ENCODE data around the gene HMGB4. TPM values are rescaled to one million over a fixed set of nuclear protein-coding genes. Genes with fewer than 3 reads are reported as not detected.
A peak's percentile ranks its signal among the peaks of the same experiment; 100 is the strongest.

HMGB4 gene
- total and polyA plus RNA-seq, 9 of the 15 experiments (the other 6 are each of a cell fraction or from before 2014, with no cell fraction given): not detected

DNA sequence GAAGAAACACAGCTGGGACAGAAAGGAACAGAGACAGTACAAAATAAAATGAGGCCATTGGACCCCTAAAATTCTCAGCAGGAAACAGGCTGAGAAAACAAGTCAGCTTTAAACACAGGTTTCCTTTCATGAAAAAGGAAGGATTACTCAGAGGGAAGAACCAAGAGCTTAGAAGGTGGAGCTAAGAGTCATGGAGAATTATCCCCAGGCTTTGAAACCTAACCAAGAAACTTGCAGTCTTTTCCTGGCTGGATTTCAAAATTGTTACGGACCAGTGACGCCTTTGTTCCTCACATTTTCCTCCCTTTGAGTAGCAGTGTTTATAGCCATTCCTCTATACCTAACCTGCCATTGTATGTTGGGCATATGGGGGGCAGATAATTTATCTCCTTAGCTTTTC lies 8.8 kb downstream of the HMGB4 start:
- FAIRE-seq: no peak

DNA sequence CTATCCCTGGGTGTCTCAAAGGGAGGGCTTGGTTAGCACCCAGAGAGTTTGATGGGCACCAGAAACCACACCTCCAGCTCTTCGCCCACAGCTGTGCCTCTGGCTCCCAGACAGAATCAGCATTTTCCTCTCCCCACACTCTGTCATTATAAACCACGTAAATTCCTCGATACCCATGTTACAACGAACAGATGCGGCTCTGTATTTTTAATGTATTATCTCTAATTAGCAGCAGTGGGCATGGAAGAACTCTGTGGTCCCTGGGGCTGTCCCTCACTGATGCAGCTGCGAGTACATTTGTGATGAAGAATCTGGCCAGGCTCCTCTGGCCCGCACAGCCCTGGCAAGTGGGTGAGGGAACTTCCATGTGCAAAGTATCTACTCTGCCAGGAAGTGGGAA lies 10.8 kb downstream of the HMGB4 start:
- WGBS (ENCODE audit: insufficient coverage, low coverage, missing lambda C conversion rate): 1% methylated on average over 7 of the region's 7 CpGs
- TF ChIP-seq KDM5B (IDR thresholded peaks at IDR 0.05; ENCODE audit: insufficient replicate concordance, low read depth, low read length) (no peak), TGIF2 (CRISPR knock-in tag; IDR thresholded peaks at IDR 0.05) (no peak), CBX8 (IDR thresholded peaks at IDR 0.05; ENCODE audit: borderline replicate concordance, extremely low read depth, low read depth, low read length, poor library complexity, severe bottlenecking) (no peak), CEBPB (tag; IDR thresholded peaks at IDR 0.05) (no peak), CBX1 (IDR thresholded peaks at IDR 0.05; ENCODE audit: low read depth) (no peak), IFI16 (CRISPR knock-in tag; IDR thresholded peaks at IDR 0.05) (no peak), ZNF764 (CRISPR knock-in tag; IDR thresholded peaks at IDR 0.05; ENCODE audit: low read depth) (no peak), CREM (IDR thresholded peaks at IDR 0.05; ENCODE audit: low read depth) (no peak), STAT5A (IDR thresholded peaks at IDR 0.05; ENCODE audit: borderline replicate concordance, low read length) (no peak), MTA2 (IDR thresholded peaks at IDR 0.05; ENCODE audit: low read depth) (no peak), FOSL1 (tag; conservative IDR thresholded peaks at IDR 0.05) (no peak), ARHGAP35 (IDR thresholded peaks at IDR 0.05; ENCODE audit: partially characterized antibody) (no peak), NCOA4 (IDR thresholded peaks at IDR 0.05; ENCODE audit: partially characterized antibody) (no peak)
- TF ChIP-seq, protein P1, sequence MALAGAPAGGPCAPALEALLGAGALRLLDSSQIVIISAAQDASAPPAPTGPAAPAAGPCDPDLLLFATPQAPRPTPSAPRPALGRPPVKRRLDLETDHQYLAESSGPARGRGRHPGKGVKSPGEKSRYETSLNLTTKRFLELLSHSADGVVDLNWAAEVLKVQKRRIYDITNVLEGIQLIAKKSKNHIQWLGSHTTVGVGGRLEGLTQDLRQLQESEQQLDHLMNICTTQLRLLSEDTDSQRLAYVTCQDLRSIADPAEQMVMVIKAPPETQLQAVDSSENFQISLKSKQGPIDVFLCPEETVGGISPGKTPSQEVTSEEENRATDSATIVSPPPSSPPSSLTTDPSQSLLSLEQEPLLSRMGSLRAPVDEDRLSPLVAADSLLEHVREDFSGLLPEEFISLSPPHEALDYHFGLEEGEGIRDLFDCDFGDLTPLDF (CRISPR knock-in tag; IDR thresholded peaks at IDR 0.05): no peak
- TF ChIP-seq, protein P2, sequence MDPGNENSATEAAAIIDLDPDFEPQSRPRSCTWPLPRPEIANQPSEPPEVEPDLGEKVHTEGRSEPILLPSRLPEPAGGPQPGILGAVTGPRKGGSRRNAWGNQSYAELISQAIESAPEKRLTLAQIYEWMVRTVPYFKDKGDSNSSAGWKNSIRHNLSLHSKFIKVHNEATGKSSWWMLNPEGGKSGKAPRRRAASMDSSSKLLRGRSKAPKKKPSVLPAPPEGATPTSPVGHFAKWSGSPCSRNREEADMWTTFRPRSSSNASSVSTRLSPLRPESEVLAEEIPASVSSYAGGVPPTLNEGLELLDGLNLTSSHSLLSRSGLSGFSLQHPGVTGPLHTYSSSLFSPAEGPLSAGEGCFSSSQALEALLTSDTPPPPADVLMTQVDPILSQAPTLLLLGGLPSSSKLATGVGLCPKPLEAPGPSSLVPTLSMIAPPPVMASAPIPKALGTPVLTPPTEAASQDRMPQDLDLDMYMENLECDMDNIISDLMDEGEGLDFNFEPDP (CRISPR knock-in tag; IDR thresholded peaks at IDR 0.05): no peak

More for the DNA sequence above, 8.8 kb downstream of the HMGB4 start:
- ChIA-PET POLR2A (no interaction called here), CTCF (ENCODE audit: low intra/inter-chr PET ratio) (no interaction called here)
- Histone ChIP-seq H3K9ac (ENCODE audit: insufficient read depth in 1 of 2, low read depth in 2 of 2, low read length in 2 of 2) (no peak overlapping the region), H3K27ac (ENCODE audit: extremely low read depth, low read depth, low read length) (no peak overlapping the region), H3K4me3 (no peak overlapping the region), H3K9me1 (ENCODE audit: control insufficient read depth, insufficient read depth, low read length) (no peaks in the 10 kb centered on the region), H3K4me2 (ENCODE audit: insufficient read depth, low read length) (no peak overlapping the region), H3K9me3 (replicated peaks; ENCODE audit: control insufficient read depth, insufficient read depth, low read depth, low read length) (no peaks in the 10 kb centered on the region; the same call in 1 of the 2 replicates), H2AFZ (ENCODE audit: low read depth, low read length) (no peak overlapping the region), H4K20me1 (replicated peaks; ENCODE audit: control insufficient read depth, insufficient read depth, low read length) (no peaks in the 10 kb centered on the region), H3K79me2 (ENCODE audit: control insufficient read depth, insufficient read depth, low read length) (no peaks in the 10 kb centered on the region), H3K36me3 (ENCODE audit: control insufficient read depth, insufficient read depth, low read length) (no peaks in the 10 kb centered on the region), H3K27me3 (ENCODE audit: control insufficient read depth in 2 of 2, insufficient read depth in 2 of 2, low read length in 2 of 2) (no peaks in the 10 kb centered on the region), H3K4me1 (replicated peaks in 1 of 2; ENCODE audit: control insufficient read depth in 2 of 2, insufficient read depth in 2 of 2, low read length in 2 of 2) (no peaks in the 10 kb centered on the region)
- TF ChIP-seq ARID2 (IDR thresholded peaks at IDR 0.05) (no peak), ZNF584 (CRISPR knock-in tag; IDR thresholded peaks at IDR 0.05; ENCODE audit: low read depth) (peak; percentile 74; the same call in 1 of the 2 replicates)
- ATAC-seq (no peak), DNase-seq (ENCODE audit: extremely low read depth in 1 of 4, low spot score in 3 of 4) (no peak)
- in situ Hi-C loops (cut with MboI): no loop called here
- WGBS (ENCODE audit: insufficient coverage, low coverage, missing lambda C conversion rate): 0% methylated on average over 2 of the region's 2 CpGs
- no TSS peak for BruUV-seq (replicated peaks)
- intact Hi-C loops (cut with micrococcal nuclease): no loop called here

More for the DNA sequence above, 10.8 kb downstream of the HMGB4 start:
- Histone ChIP-seq H3K4me2 (ENCODE audit: insufficient read depth, low read length) (no peak overlapping the region), H3K9me1 (ENCODE audit: control insufficient read depth, insufficient read depth, low read length) (no peaks in the 10 kb centered on the region), H2AFZ (ENCODE audit: low read depth, low read length) (no peak overlapping the region), H3K9ac (ENCODE audit: insufficient read depth in 1 of 2, low read depth in 2 of 2, low read length in 2 of 2) (no peak overlapping the region), H3K79me2 (ENCODE audit: control insufficient read depth, insufficient read depth, low read length) (no peaks in the 10 kb centered on the region), H4K20me1 (replicated peaks; ENCODE audit: control insufficient read depth, insufficient read depth, low read length) (no peaks in the 10 kb centered on the region), H3K36me3 (ENCODE audit: control insufficient read depth, insufficient read depth, low read length) (no peaks in the 10 kb centered on the region), H3K4me3 (no peak overlapping the region), H3K4me1 (replicated peaks in 1 of 2; ENCODE audit: control insufficient read depth in 2 of 2, insufficient read depth in 2 of 2, low read length in 2 of 2) (no peaks in the 10 kb centered on the region), H3K27ac (ENCODE audit: extremely low read depth, low read depth, low read length) (no peak overlapping the region), H3K27me3 (ENCODE audit: control insufficient read depth in 2 of 2, insufficient read depth in 2 of 2, low read length in 2 of 2) (no peaks in the 10 kb centered on the region), H3K9me3 (replicated peaks; ENCODE audit: control insufficient read depth, insufficient read depth, low read depth, low read length) (no peaks in the 10 kb centered on the region; the same call in 1 of the 2 replicates)
- FAIRE-seq (no peak), DNase-seq (ENCODE audit: extremely low read depth in 1 of 4, low spot score in 3 of 4) (no peak), ATAC-seq (no peak)
- POLR2A ChIA-PET: no interaction called here
- CTCF ChIA-PET (ENCODE audit: low intra/inter-chr PET ratio): no interaction called here
- BruUV-seq (replicated peaks): no TSS peak
- intact Hi-C loops (cut with micrococcal nuclease) (no loop called here), in situ Hi-C loops (cut with MboI) (no loop called here)

Data from K562 (cell line).